ENCODE results near the gene PLAC8. TPM values are rescaled to one million over a fixed set of nuclear protein-coding genes. Genes with fewer than 3 reads are reported as not detected.
"Not testable (repeated sequence)": the region's sequence is repeated elsewhere in the genome, so short reads cannot be mapped to it uniquely, and the experiment has no call there.

Gene PLAC8
- total RNA-seq, 3 donors from 2014 or later = 11.8 to 14.9 (median 14.3) TPM

DNA sequence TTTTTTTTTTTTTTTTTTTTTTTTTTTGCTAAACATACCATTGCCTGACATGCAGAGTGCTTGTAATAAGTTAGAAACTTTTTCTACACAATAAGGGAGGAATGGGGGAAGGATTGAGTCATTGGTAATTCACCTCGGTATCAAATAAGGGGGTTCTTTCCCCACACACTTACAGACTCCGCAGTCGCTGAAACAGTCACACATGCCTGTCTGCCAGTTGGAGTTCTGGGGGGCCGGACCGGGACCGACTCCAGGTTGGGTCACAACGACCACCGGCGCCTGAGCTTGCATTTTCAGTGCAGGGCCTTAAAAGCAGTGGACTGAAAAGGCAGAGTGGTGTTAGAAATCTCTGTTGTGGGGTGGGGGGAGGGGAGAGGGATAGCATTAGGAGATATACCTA is 6.9 kb downstream of the PLAC8 start:
- H3K36me3 Mint-ChIP-seq (ENCODE audit: insufficient read depth) = peaks cover 20% of the 10 kb centered on the region
- DNase-seq = peak; percentile 29
- H3K9me3 Mint-ChIP-seq = no peaks in the 10 kb centered on the region
- H3K4me1 Mint-ChIP-seq (ENCODE audit: low read depth) = peaks cover 43% of the 10 kb centered on the region
- peak overlapping the region; percentile 71 for H3K4me3 Mint-ChIP-seq
- no peaks in the 10 kb centered on the region for H3K27me3 Mint-ChIP-seq (ENCODE audit: low read depth)
- ATAC-seq = peak; percentile 22 to 36

DNA sequence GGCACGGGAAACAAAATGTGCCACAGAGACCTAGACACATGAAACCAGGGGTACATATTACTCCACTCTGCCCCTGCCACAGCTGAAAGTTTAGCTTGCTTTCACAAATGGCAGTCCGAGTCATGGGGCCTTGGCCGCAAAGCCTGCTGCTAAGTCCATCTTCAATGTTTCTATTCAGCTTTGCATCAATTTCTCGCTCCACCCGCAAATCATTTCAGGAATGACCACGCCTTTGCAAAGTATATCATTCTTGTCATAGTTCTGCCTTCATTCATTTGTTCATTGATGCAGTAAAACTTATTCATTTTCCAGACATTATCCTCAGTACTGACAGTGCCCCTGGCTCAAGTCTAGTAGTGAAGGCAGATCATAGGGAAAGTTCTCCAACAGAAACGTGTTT is 9.5 kb downstream of the PLAC8 start:
- Mint-ChIP-seq H3K4me3 (no peak overlapping the region), H3K9me3 (no peaks in the 10 kb centered on the region), H3K4me1 (ENCODE audit: low read depth) (peaks cover 50% of the 10 kb centered on the region), H3K27me3 (ENCODE audit: low read depth) (no peaks in the 10 kb centered on the region), H3K36me3 (ENCODE audit: insufficient read depth) (peaks cover 37% of the 10 kb centered on the region)
- ATAC-seq (no peak), DNase-seq (no peak)

DNA sequence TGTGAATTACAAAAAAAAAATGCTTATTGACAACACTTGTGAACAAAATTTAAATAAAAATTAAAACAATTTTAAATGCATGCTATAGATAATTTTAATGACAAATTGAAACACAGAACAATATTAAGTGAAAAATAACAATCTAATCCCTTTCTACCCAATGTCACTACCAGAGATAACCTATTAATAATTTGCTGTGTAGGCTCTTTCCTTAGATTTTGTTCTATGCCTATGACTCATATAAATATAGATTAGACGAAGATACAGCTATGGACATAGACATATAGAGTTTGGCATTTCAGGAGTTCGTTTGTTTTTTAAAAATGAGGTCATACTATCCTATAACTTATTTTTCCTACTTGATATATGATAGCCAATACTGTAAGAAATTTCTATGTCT is 18.1 kb downstream of the PLAC8 start:
- DNase-seq (no peak), ATAC-seq (no peak)
- H3K4me1 Mint-ChIP-seq (ENCODE audit: low read depth) = peaks cover 44% of the 10 kb centered on the region
- peaks cover 55% of the 10 kb centered on the region for H3K36me3 Mint-ChIP-seq (ENCODE audit: insufficient read depth)
- H3K27me3 Mint-ChIP-seq (ENCODE audit: low read depth) = no peaks in the 10 kb centered on the region
- H3K9me3 Mint-ChIP-seq = no peaks in the 10 kb centered on the region
- H3K4me3 Mint-ChIP-seq = no peak overlapping the region

DNA sequence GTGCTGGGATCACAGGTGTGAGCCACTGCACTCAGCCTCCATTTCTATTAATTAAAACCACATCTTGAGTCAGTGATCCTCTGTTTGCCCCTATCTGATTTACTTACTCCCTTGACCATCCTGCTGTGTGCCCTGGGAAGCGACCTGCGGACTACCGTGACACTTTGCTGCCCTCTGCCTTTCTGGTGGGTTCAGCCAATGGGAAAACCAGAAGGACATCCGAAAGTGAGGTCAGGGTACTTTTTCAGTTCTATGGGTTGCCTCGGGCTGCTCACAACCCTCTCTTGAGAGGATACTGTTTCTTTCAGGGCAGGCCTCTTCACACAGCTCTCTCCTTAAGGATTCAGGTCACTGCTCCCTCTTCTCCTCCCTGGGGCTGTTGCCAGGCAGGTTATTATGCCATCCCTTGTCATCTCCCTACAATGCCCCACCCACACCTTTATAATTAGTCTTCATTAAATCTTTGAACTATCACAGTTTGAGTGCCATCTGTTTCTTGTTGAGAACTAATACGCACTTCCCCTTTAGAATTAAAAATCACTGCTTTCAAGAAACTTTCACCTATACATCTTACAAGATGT is 21.4 kb downstream of the PLAC8 start:
- DNase-seq (no peak), ATAC-seq (no peak)
- H3K36me3 Mint-ChIP-seq (ENCODE audit: insufficient read depth) = peaks cover 56% of the 10 kb centered on the region
- H3K9me3 Mint-ChIP-seq = no peaks in the 10 kb centered on the region
- H3K4me3 Mint-ChIP-seq = no peak overlapping the region
- no peaks in the 10 kb centered on the region for H3K27me3 Mint-ChIP-seq (ENCODE audit: low read depth)
- peaks cover 32% of the 10 kb centered on the region for H3K4me1 Mint-ChIP-seq (ENCODE audit: low read depth)

DNA sequence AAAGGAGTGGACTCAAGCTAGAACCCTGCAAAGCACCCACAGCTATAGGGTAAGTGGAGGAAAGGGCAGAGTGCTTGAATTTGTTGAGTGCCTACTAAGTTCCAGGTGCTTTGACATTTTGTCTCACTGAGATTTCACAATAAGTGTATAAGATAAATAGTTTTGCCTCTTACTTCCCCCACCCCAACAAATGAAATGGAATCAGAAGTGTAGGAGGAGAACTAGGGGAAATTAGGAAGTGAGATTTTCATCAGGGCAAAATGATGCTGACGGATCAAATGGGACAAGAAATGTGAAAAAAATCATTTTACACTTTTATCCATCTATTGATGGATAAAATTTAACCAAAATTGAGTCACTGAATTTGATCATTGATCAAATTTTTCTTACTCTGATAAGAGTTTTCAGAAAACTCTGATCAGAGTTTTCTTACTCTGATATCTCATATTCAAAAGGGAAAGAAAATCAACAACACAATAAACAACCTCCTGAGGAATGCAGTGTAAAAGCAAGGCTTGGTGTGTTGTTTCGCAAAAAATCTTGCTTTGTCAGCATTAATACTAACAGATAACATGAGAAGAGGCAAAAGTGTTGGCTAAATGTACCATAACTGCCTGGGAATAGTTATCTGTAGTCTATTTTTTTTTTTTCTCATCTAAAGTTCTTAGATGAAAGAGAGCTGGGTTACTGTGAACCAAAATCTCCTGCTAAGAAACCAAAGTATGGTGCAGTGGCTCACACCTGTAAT is 24.9 kb downstream of the PLAC8 start:
- ATAC-seq = no peak
- Mint-ChIP-seq H3K9me3 (no peaks in the 10 kb centered on the region), H3K4me3 (no peak overlapping the region), H3K27me3 (ENCODE audit: low read depth) (no peaks in the 10 kb centered on the region), H3K4me1 (ENCODE audit: low read depth) (peaks cover 19% of the 10 kb centered on the region), H3K36me3 (ENCODE audit: insufficient read depth) (peaks cover 38% of the 10 kb centered on the region)
- DNase-seq = no peak

DNA sequence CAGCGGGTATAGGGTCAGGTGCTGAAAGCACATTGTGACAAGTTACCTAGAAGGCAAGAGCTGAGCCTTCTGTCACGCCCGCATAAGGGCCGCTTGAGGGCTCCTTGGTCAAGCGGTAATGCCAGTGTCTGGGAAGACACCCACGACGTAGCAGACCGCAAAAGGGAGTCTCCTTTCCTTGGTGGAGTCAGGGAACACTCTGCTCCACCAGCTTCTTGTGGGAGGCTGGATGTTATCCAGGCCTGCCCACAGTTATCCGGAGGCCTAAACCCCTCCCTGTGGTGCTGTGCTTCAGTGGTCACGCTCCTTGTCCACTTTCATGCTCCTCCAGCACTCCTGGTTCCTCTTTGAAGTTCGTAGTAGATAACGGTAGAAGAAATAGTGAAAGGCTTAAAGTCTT is 29.6 kb downstream of the PLAC8 start:
- H3K9me3 Mint-ChIP-seq, ATAC-seq: not testable (repeated sequence)

DNA sequence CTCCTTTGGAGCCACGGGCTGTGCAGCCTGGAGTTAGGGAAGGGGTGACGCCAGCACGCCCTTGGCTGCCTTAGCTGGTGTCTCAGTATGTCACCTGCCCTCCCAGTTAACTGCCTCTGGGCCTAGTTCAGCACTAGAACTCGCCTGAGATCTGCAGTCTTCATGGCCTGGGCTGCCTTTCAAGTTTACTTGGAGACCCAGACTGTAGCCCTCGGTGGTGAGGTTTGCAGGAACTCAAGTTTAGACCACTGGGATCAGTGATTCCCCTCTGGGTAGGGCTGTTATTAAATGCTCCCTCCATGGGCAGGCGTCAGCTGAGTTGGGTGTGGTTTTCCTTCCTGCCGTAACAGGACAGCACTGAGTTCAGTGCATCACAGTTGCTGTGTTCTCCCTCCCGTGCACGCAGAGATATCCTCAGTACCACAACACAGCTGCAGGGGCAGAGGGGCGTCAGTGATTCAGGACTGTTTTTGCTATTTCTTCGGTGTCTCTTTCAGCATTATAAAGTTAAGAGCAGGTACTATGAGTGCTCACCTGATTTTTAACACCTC is 30.5 kb downstream of the PLAC8 start:
- no peaks in the 10 kb centered on the region for H3K27me3 Mint-ChIP-seq (ENCODE audit: low read depth)
- peaks cover 33% of the 10 kb centered on the region for H3K4me1 Mint-ChIP-seq (ENCODE audit: low read depth)
- H3K36me3 Mint-ChIP-seq (ENCODE audit: insufficient read depth) = peaks cover 11% of the 10 kb centered on the region
- peak; percentile 86 to 94 for ATAC-seq
- H3K4me3 Mint-ChIP-seq = no peak overlapping the region
- H3K9me3 Mint-ChIP-seq = peaks cover 4% of the 10 kb centered on the region
- DNase-seq = no peak

More for the DNA sequence above, 29.6 kb downstream of the PLAC8 start:
- not testable (repeated sequence) for H3K27me3 Mint-ChIP-seq (ENCODE audit: low read depth); DNase-seq; H3K4me3 Mint-ChIP-seq
- H3K36me3 Mint-ChIP-seq (ENCODE audit: insufficient read depth) = peaks cover 19% of the 10 kb centered on the region
- H3K4me1 Mint-ChIP-seq (ENCODE audit: low read depth) = peaks cover 33% of the 10 kb centered on the region

DNA sequence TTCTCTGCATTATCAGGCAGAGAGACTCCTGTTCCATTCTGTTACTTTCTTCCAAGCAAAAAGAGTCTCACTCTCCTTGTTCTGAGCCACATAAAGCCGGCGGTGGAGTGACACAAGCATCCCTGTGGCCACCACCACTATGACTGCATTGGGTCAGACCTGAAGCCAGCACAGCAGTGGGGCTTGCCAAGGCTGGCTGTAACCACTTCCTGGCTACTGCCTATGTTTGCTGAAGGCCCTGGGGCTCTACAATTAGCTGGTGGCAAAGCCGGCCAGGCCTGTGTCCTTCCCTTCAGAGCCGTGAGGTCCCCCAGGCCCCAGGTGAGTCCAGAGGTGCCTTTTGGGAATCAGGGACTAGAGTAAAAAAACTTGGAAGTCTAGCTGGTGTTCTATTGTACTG is 31.8 kb downstream of the PLAC8 start:
- Mint-ChIP-seq H3K27me3 (ENCODE audit: low read depth) (no peaks in the 10 kb centered on the region), H3K9me3 (peaks cover 4% of the 10 kb centered on the region), H3K4me1 (ENCODE audit: low read depth) (peaks cover 29% of the 10 kb centered on the region), H3K36me3 (ENCODE audit: insufficient read depth) (peaks cover 4% of the 10 kb centered on the region), H3K4me3 (no peak overlapping the region)
- ATAC-seq (no peak), DNase-seq (no peak)

DNA sequence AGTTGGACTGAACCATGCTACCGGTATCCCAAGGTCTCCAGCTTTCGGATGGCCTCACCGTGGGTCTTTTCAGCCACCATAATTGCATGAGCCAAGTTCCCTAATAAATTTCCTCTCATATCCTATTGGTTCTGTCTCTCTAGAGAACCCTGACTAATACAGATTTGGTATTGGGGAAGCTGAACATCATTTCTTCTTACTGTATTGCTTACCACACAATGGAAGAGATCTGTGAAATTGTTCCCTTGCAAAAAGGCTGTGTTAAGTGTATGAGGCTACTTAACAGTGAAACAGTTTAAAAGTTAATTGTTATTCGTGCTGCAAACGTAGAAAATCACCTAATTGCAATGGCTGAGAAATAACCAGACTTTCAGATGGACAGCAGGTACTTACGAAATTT is 34.0 kb downstream of the PLAC8 start:
- DNase-seq (no peak), ATAC-seq (no peak)
- Mint-ChIP-seq H3K4me1 (ENCODE audit: low read depth) (peaks cover 30% of the 10 kb centered on the region), H3K4me3 (no peak overlapping the region), H3K9me3 (peaks cover 4% of the 10 kb centered on the region), H3K36me3 (ENCODE audit: insufficient read depth) (peaks cover 16% of the 10 kb centered on the region), H3K27me3 (ENCODE audit: low read depth) (no peaks in the 10 kb centered on the region)

DNA sequence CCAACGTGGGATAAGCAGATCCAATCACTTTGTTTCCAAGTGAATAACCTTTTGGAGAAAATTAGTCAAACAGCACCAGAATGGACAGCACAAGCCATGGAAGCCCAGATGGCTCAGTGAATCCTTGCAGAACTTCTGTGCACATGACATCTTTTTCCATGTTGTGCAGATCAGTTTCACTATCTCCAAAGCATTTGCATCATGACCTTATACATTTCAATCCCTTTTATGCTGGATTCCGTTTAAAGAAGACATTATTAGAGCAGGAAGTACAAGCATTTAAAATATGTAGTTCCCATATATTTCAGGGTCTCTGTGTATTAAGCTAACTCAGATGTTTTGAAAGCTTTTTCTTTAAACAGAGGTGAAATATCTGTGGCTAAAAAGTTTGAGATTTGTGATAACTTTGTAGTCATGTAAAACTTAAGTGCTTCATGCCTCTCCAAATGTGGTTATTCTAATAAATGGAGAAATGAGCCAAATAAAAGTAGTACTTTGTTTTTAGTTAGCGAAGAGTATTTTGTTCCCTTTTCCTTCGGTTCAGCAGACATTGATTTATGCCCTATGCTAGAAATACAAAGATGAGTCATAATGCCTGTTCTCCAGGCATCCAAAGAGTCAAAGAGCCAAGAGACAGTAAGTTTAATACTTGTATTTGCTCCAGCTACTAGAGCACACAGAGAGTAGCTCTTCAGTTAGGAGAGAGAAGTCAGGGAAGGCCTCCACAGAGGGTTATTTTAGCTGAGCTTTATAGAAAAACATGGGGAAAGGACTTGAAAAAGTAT is 39.0 kb downstream of the PLAC8 start:
- Mint-ChIP-seq H3K9me3 (no peaks in the 10 kb centered on the region), H3K36me3 (ENCODE audit: insufficient read depth) (peaks cover 25% of the 10 kb centered on the region), H3K27me3 (ENCODE audit: low read depth) (no peaks in the 10 kb centered on the region), H3K4me1 (ENCODE audit: low read depth) (peaks cover 11% of the 10 kb centered on the region), H3K4me3 (no peak overlapping the region)
- ATAC-seq (no peak), DNase-seq (no peak)

DNA sequence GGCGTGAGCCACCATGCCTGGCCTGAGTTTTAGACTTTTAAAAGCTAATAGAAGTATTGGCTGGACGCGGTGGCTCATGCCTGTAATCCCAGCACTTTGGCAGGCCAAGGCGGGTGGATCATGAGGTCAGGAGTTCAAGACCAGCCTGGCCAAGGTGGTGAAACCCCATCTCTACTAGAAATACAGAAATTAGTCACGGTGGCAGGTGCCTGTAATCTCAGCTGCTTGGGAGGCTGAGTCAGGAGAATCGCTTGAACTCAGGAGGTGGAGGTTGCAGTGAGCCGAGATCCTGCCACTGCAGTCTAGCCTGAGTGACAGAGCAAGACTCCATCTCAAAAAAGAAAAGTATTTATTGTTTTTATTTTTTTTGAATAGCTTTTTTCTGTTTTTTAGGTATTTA is 39.7 kb downstream of the PLAC8 start:
- peaks cover 32% of the 10 kb centered on the region for H3K36me3 Mint-ChIP-seq (ENCODE audit: insufficient read depth)
- not testable (repeated sequence) for DNase-seq; H3K27me3 Mint-ChIP-seq (ENCODE audit: low read depth); H3K4me3 Mint-ChIP-seq; H3K9me3 Mint-ChIP-seq
- H3K4me1 Mint-ChIP-seq (ENCODE audit: low read depth) = peaks cover 11% of the 10 kb centered on the region
- peak; percentile 33 to 41 for ATAC-seq

DNA sequence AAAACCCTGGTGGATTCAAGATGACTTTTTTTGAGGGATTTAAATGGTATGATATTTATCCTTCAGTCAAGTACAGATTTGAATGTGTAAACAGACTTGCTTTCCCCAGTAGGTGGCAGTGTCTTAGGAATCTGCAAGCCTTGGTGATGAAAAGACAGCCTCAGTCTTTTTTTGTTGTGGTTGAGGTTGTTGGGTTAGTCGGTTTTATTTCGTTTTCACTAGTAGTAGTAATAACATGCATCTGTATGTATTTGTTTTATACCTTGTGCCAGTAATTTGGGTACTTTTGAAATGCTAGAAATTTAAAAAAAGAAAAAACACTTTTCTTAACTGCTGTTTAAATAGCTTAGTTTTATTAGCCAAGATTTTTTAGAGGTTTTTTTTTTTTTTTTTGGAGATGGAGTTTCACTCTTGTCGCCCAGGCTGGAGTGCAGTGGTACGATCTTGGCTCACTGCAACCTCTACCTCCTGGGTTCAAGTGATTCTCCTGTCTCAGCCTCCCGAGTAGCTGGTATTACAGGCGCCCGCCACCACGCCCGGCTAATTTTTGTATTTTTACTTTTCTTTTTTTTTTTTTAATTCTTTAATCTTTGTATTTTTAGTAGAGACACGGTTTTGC is 40.3 kb downstream of the PLAC8 start:
- ATAC-seq (peak; percentile 90 to 95), DNase-seq (peak; percentile 34)
- Mint-ChIP-seq H3K36me3 (ENCODE audit: insufficient read depth) (peaks cover 35% of the 10 kb centered on the region), H3K4me3 (peak overlapping the region; percentile 54), H3K4me1 (ENCODE audit: low read depth) (peaks cover 11% of the 10 kb centered on the region), H3K9me3 (no peaks in the 10 kb centered on the region), H3K27me3 (ENCODE audit: low read depth) (no peaks in the 10 kb centered on the region)

DNA sequence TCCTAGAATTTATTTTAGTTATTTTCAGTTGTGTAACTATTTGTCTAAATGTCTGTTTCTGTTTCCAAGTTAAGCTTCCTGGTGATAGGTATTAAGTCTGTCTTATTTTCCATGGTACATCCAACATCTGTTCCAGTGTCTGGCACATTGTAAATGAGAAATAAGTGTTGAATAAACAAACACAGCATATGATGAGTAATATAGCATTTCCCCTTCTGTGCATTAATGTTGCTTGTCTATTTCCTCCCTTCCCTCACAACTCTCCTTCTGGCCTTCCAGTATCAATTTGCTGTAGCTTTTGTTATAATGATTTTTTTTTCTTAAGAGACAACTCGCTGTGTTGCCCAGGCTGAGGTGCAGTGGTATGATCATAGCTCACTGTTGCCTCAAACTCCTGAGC is 43.4 kb downstream of the PLAC8 start:
- DNase-seq = no peak
- H3K27me3 Mint-ChIP-seq (ENCODE audit: low read depth) = no peaks in the 10 kb centered on the region
- H3K4me3 Mint-ChIP-seq = no peak overlapping the region
- H3K36me3 Mint-ChIP-seq (ENCODE audit: insufficient read depth) = peaks cover 38% of the 10 kb centered on the region
- H3K4me1 Mint-ChIP-seq (ENCODE audit: low read depth) = peaks cover 5% of the 10 kb centered on the region
- ATAC-seq = no peak
- no peaks in the 10 kb centered on the region for H3K9me3 Mint-ChIP-seq

DNA sequence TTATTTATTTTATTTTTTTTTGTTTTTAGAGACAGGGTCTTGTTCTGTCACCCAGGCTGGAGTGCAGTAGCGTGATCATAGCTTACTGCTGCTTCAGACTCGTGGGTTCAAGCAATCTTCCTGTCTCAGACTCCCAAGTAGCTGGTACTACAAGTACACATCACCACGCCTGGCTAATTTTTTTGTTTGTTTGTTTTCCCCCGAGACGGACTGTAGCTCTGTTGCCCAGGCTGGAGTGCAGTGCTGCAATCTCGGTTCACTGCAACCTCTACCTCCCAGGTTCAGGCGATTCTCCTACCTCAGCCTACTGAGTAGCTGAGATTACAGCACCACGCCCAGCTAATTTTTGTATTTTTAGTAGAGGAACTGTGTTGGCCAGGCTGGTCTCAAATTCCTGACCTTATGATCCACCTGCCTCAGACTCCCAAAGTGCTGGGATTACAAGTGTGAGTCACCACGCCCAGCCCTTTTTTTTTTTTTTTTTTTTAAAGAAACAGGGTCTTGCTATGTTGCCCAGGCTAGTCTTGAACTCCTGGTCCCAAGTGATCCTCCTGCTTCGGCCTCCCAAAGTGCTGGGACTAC is 47.4 kb downstream of the PLAC8 start:
- DNase-seq = no peak

More for the DNA sequence above, 47.4 kb downstream of the PLAC8 start:
- Mint-ChIP-seq H3K9me3 (no peaks in the 10 kb centered on the region), H3K4me1 (ENCODE audit: low read depth) (no peaks in the 10 kb centered on the region), H3K4me3 (no peak overlapping the region), H3K27me3 (ENCODE audit: low read depth) (no peaks in the 10 kb centered on the region), H3K36me3 (ENCODE audit: insufficient read depth) (peaks cover 38% of the 10 kb centered on the region)
- ATAC-seq = no peak
